Common myeloid progenitor, CD34-positive (primary cell): Measurements from ENCODE around the gene TRIO.

ENCODE experiments used
- CTCF ChIA-PET: fragments of 350-600 bp; sonication (Branson Sonifier 250); formaldehyde crosslinking; loops from one replicate; lab custom pipeline; 2021; ENCODE audit warnings: antibody characterized with exemption; lab: Charles Lee
- POLR2A ChIA-PET: fragments of 350-600 bp; sonication (Branson Sonifier 250); formaldehyde crosslinking; loops from one replicate; lab custom pipeline; 2021; ENCODE audit warnings: antibody characterized with exemption; lab: Charles Lee
- DNase-seq, 3 donors: peaks; one replicate each; pipeline versions ENCODE4 v3.0.0 to v3.0.0-alpha.2; 2013
- H3K27ac ChIP-seq, 2 experiments: 1 replicate in 1 of 2; 2 replicates in 1 of 2; pipeline ENCODE4 v1.7.0; 2013; ENCODE audit warnings: inconsistent platforms in 2 of 2, low read length in 2 of 2, mild to moderate bottlenecking in 2 of 2, low read depth in 1 of 2, moderate library complexity in 1 of 2; ENCODE audit not compliant: severe bottlenecking in 2 of 2, insufficient read depth in 1 of 2, poor library complexity in 1 of 2
- H3K27me3 ChIP-seq, 5 experiments: replicated peaks in 2 of 5; 1 replicate in 3 of 5; 2 replicates in 2 of 5; pipeline versions ENCODE4 v1.6.1 to v1.7.0; 2013; ENCODE audit warnings: low read length in 4 of 5, mild to moderate bottlenecking in 2 of 5, moderate library complexity in 2 of 5, inconsistent platforms in 1 of 5; ENCODE audit not compliant: insufficient read depth in 5 of 5, control insufficient read depth in 4 of 5
- H3K36me3 ChIP-seq, 4 experiments: 1 replicate in 2 of 4; 2 replicates in 2 of 4; pipeline versions ENCODE4 v1.6.1 to v1.7.0; 2013; ENCODE audit warnings: low read length in 3 of 4, control low read depth in 1 of 4, mild to moderate bottlenecking in 1 of 4; ENCODE audit not compliant: control insufficient read depth in 4 of 4, insufficient read depth in 4 of 4
- H3K4me1 ChIP-seq, 4 experiments: 1 replicate in 3 of 4; 2 replicates in 1 of 4; pipeline versions ENCODE4 v1.6.1 to v1.7.1; 2013; ENCODE audit warnings: low read length in 3 of 4, mild to moderate bottlenecking in 3 of 4, control low read depth in 1 of 4, inconsistent platforms in 1 of 4, moderate library complexity in 1 of 4; ENCODE audit not compliant: control insufficient read depth in 4 of 4, insufficient read depth in 4 of 4; ENCODE audit errors: control extremely low read depth in 1 of 4
- H3K4me3 ChIP-seq, 7 experiments: 1 replicate in 4 of 7; 2 replicates in 3 of 7; pipeline versions ENCODE4 v1.5.1 to v1.7.0; 2013; ENCODE audit warnings: mild to moderate bottlenecking in 7 of 7, low read length in 6 of 7, moderate library complexity in 6 of 7, inconsistent platforms in 2 of 7, low read depth in 2 of 7, control low read depth in 1 of 7; ENCODE audit not compliant: insufficient read depth in 4 of 7, control insufficient read depth in 1 of 7; ENCODE audit errors: extremely low read depth in 1 of 7
- H3K9me3 ChIP-seq, 5 experiments: 1 replicate in 4 of 5; 2 replicates in 1 of 5; pipeline versions ENCODE4 v1.6.1 to v1.7.1; 2013; ENCODE audit warnings: low read length in 4 of 5, mild to moderate bottlenecking in 2 of 5, inconsistent platforms in 1 of 5, low read depth in 1 of 5, moderate library complexity in 1 of 5; ENCODE audit not compliant: control insufficient read depth in 4 of 5, insufficient read depth in 2 of 5; ENCODE audit errors: control extremely low read depth in 1 of 5
- WGBS: methylation state at CpG from one replicate; pipeline ENCODE4 v1.1.5; 2013; ENCODE audit not compliant: insufficient coverage; 5-methylcytosine and 5-hydroxymethylcytosine counted together

Gene TRIO

GRCh38 chr5:14415698-14416074 lies 272.5 kb downstream of the TRIO start:
- Histone ChIP-seq H3K4me3 (no peak overlapping the region), H3K27me3 (no peaks in the 10 kb centered on the region), H3K9me3 (no peaks in the 10 kb centered on the region), H3K36me3 (peaks cover 6 to 83% (median 45%) of the 10 kb centered on the region in 4 experiments), H3K27ac (no peak overlapping the region), H3K4me1 (peaks cover 0 to 2% (median 0%) of the 10 kb centered on the region in 4 experiments)
- CTCF ChIA-PET = interaction anchor here (3.3 kb wide), 1 partner anchor 233 kb away, joined by 11 read pairs; no protein-coding TSS in a partner anchor
- 100% methylated on average over 1 of the region's 3 CpGs for whole genome bisulfite sequencing
- POLR2A ChIA-PET = no interaction called here
- no peak for DNase-seq

GRCh38 chr5:14416621-14417275 lies 273.6 kb downstream of the TRIO start:
- Histone ChIP-seq H3K27me3 (no peaks in the 10 kb centered on the region), H3K27ac (no peak overlapping the region), H3K4me1 (peaks cover 0 to 2% (median 0%) of the 10 kb centered on the region in 4 experiments), H3K36me3 (peaks cover 4 to 76% (median 44%) of the 10 kb centered on the region in 4 experiments), H3K9me3 (no peaks in the 10 kb centered on the region), H3K4me3 (no peak overlapping the region)
- DNase-seq = no peak
- WGBS = 100% methylated on average over 10 of the region's 12 CpGs
- ChIA-PET POLR2A (no interaction called here), CTCF (interaction anchor here (1.0 to 3.3 kb wide), 2 partner anchors 228 to 232 kb away, joined by 4 to 11 read pairs; no protein-coding TSS in a partner anchor)

- H3K27ac ChIP-seq = peak overlapping the region in 1 of 2 experiments; percentile 25
- H3K4me3 ChIP-seq = no peak overlapping the region
- ChIA-PET CTCF (interaction anchor here (0.8 to 3.3 kb wide), 3 partner anchors 52 to 231 kb away, joined by 4 to 11 read pairs (median 4); no protein-coding TSS in a partner anchor), POLR2A (no interaction called here)
- H3K36me3 ChIP-seq = peaks cover 4 to 78% (median 46%) of the 10 kb centered on the region in 4 experiments
- no peaks in the 10 kb centered on the region for H3K9me3 ChIP-seq
- H3K4me1 ChIP-seq = peaks cover 0 to 2% (median 0%) of the 10 kb centered on the region in 4 experiments
- WGBS = 96% methylated on average over 3 of the region's 5 CpGs
- H3K27me3 ChIP-seq = no peaks in the 10 kb centered on the region
- no peak for DNase-seq
Measured at GRCh38 chr5:14417276-14417730, 274.2 kb downstream of the TRIO start.

- WGBS = 89% methylated on average over 15 of the region's 17 CpGs
- Histone ChIP-seq H3K27me3 (no peaks in the 10 kb centered on the region), H3K4me3 (no peak overlapping the region), H3K36me3 (peaks cover 5 to 78% (median 46%) of the 10 kb centered on the region in 4 experiments), H3K4me1 (peaks cover 0 to 2% (median 0%) of the 10 kb centered on the region in 4 experiments), H3K27ac (no peak overlapping the region), H3K9me3 (no peaks in the 10 kb centered on the region)
- ChIA-PET CTCF (interaction anchor here (0.8 to 3.3 kb wide), 2 partner anchors 53 to 231 kb away, joined by 4 to 11 read pairs; no protein-coding TSS in a partner anchor), POLR2A (no interaction called here)
- DNase-seq = no peak
Measured at GRCh38 chr5:14417792-14418765, 274.9 kb downstream of the TRIO start.

- CTCF ChIA-PET = no interaction called here
- Histone ChIP-seq H3K9me3 (no peaks in the 10 kb centered on the region), H3K27ac (no peak overlapping the region), H3K36me3 (peaks cover 10 to 75% (median 38%) of the 10 kb centered on the region in 4 experiments), H3K27me3 (no peaks in the 10 kb centered on the region), H3K4me3 (no peak overlapping the region), H3K4me1 (peaks cover 0 to 2% (median 0%) of the 10 kb centered on the region in 4 experiments)
- DNase-seq = no peak
- WGBS = 100% methylated on average over 12 of the region's 12 CpGs
- POLR2A ChIA-PET = no interaction called here
Measured at GRCh38 chr5:14419686-14420085, 276.5 kb downstream of the TRIO start.

GRCh38 chr5:14420101-14420811 lies 277.1 kb downstream of the TRIO start:
- H3K27me3 ChIP-seq = no peaks in the 10 kb centered on the region
- WGBS = 86% methylated on average over 7 of the region's 7 CpGs
- H3K27ac ChIP-seq = no peak overlapping the region
- H3K36me3 ChIP-seq = peaks cover 10 to 74% (median 35%) of the 10 kb centered on the region in 4 experiments
- CTCF ChIA-PET = no interaction called here
- no peak for DNase-seq
- no peaks in the 10 kb centered on the region for H3K9me3 ChIP-seq
- POLR2A ChIA-PET = no interaction called here
- H3K4me1 ChIP-seq = peaks cover 0 to 2% (median 0%) of the 10 kb centered on the region in 4 experiments
- no peak overlapping the region for H3K4me3 ChIP-seq
